HG03066 (cell line): Measurements from ENCODE around the gene UBE3A.
"Not testable (repeated sequence)": the region's sequence is repeated elsewhere in the genome, so short reads cannot be mapped to it uniquely, and the experiment has no call there.

Experiments
- ATAC-seq: cut with Tn5 transposase; IDR thresholded peaks from one replicate; pipeline ENCODE4 v1.9.1; 2021; ENCODE audit warnings: low read depth; ENCODE audit not compliant: unreplicated experiment

UBE3A gene

GRCh38 chr15:25439369-25439836, 579 bp upstream of the UBE3A start:
- peak; percentile 5 for ATAC-seq

- peak; percentile 43 for ATAC-seq
These were observed 835 bp downstream of the UBE3A start for GRCh38 chr15:25437777-25438600.

GRCh38 chr15:25436707-25437106, 2.1 kb downstream of the UBE3A start:
- ATAC-seq, result no peak

- no peak for ATAC-seq
These were observed 3.2 kb downstream of the UBE3A start for GRCh38 chr15:25435474-25436243.

- ATAC-seq, result no peak
These were observed 5.5 kb downstream of the UBE3A start for GRCh38 chr15:25433118-25433865.

GRCh38 chr15:25431836-25432561, 6.8 kb downstream of the UBE3A start:
- ATAC-seq, result no peak

GRCh38 chr15:25427861-25428260, 11.0 kb downstream of the UBE3A start:
- no peak for ATAC-seq

GRCh38 chr15:25426896-25427610, 11.8 kb downstream of the UBE3A start:
- ATAC-seq, result no peak

GRCh38 chr15:25424073-25424472, 14.8 kb downstream of the UBE3A start:
- no peak for ATAC-seq

GRCh38 chr15:25422021-25422420, 16.8 kb downstream of the UBE3A start:
- no peak for ATAC-seq

- ATAC-seq, result no peak
These were observed 20.6 kb downstream of the UBE3A start for GRCh38 chr15:25418202-25418601.

GRCh38 chr15:25417604-25418003, 21.2 kb downstream of the UBE3A start:
- ATAC-seq, result no peak

- ATAC-seq, result no peak
These were observed 22.1 kb downstream of the UBE3A start for GRCh38 chr15:25416693-25417092.

- ATAC-seq, result no peak
These were observed 23.1 kb downstream of the UBE3A start for GRCh38 chr15:25415707-25416106.

GRCh38 chr15:25415217-25415616, 23.6 kb downstream of the UBE3A start:
- no peak for ATAC-seq

- ATAC-seq, result no peak
These were observed 28.2 kb downstream of the UBE3A start for GRCh38 chr15:25410649-25411048.

- ATAC-seq, result not testable (repeated sequence)
These were observed 29.1 kb downstream of the UBE3A start for GRCh38 chr15:25409731-25410130.

GRCh38 chr15:25408929-25409328, 29.9 kb downstream of the UBE3A start:
- ATAC-seq, result no peak

GRCh38 chr15:25408428-25408827, 30.4 kb downstream of the UBE3A start:
- no peak for ATAC-seq

- no peak for ATAC-seq
These were observed 30.9 kb downstream of the UBE3A start for GRCh38 chr15:25407950-25408349.
